ENCODE data around the gene ZNF70. TPM values are rescaled to one million over a fixed set of nuclear protein-coding genes. Genes with fewer than 3 reads are reported as not detected.

ZNF70 gene
- total and polyA plus RNA-seq, 2 of the 13 experiments (the other 11 are each of a cell fraction or from before 2014, with no cell fraction given), result 0.62 to 3.6 TPM

DNA sequence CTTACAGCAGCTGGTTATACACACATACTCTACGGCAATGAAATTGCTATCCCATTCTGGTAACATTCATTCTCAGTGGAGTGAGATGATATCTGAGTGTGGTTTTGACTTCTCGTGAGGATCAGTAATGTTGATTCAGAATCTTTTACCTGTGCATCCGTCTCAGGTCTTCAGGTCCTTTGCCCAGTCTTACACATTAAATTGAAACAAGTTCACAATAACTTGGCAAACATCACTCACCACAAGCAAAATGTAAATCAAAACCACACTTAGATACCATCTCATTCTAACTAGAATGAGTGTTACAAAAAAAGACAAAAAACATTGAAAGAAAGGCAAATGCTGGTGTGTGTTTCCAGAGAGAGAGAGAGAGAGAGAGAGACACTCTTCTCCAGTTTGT is 46.1 kb downstream of the ZNF70 start (continued):
- TF ChIP-seq, protein P1, sequence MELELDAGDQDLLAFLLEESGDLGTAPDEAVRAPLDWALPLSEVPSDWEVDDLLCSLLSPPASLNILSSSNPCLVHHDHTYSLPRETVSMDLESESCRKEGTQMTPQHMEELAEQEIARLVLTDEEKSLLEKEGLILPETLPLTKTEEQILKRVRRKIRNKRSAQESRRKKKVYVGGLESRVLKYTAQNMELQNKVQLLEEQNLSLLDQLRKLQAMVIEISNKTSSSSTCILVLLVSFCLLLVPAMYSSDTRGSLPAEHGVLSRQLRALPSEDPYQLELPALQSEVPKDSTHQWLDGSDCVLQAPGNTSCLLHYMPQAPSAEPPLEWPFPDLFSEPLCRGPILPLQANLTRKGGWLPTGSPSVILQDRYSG (CRISPR knock-in tag; IDR thresholded peaks at IDR 0.05), result no peak
- no peak for TF ChIP-seq HES4 (CRISPR knock-in tag; IDR thresholded peaks at IDR 0.05; ENCODE audit: borderline replicate concordance)

DNA sequence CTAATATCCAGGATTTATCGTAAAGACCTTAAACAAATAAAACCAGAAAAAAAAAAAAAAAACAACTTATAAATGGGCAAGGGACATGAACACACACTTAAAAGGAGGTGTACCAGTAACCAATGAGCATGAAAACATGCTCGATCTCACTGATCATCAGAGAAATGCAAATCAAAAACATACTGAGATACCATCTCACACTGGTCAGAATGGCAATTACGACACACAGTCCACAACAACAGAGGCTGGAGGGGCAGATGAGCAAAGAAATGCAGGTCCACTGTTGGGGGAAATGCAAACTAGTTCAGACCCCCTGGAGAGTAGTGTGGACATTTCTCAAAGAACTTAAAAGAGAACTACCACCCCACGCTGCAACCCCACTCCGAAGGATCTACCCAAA is 46.9 kb downstream of the ZNF70 start:
- WGBS (ENCODE audit: low lambda C conversion rate), result 94% methylated on average over 5 of the region's 5 CpGs
- no TSS peak for BruUV-seq (replicated peaks)
- CTCF ChIA-PET (ENCODE audit: low intra/inter-chr PET ratio, low total read pairs), result no interaction called here
- Histone ChIP-seq H3K79me2 (ENCODE audit: insufficient read depth, low read length) (peaks cover 22% of the 10 kb centered on the region), H3K27me3 (ENCODE audit: control insufficient read depth in 1 of 2, insufficient read depth in 2 of 2, low read length in 2 of 2) (no peaks in the 10 kb centered on the region), H3K9ac (ENCODE audit: insufficient read depth, low read depth, low read length) (no peak overlapping the region), H3K4me1 (ENCODE audit: insufficient read depth, low read length) (peaks cover 17% of the 10 kb centered on the region), H3K27ac (ENCODE audit: extremely low read length, insufficient read depth, low read length) (no peak overlapping the region), H3K36me3 (replicated peaks in 1 of 2; ENCODE audit: control insufficient read depth in 1 of 2, insufficient read depth in 2 of 2, low read length in 2 of 2) (peaks cover 23 to 94% of the 10 kb centered on the region in 2 experiments), H3K4me3 (replicated peaks in 1 of 3; ENCODE audit: insufficient read depth in 1 of 3, low read depth in 2 of 3, low read length in 3 of 3) (no peak overlapping the region), H3K9me3 (ENCODE audit: low read length) (no peaks in the 10 kb centered on the region), H3K4me2 (ENCODE audit: low read depth, low read length) (no peak overlapping the region), H4K20me1 (ENCODE audit: insufficient read depth, low read length) (no peaks in the 10 kb centered on the region), H2AFZ (ENCODE audit: low read length) (no peak overlapping the region)
- ATAC-seq, result no peak
- intact Hi-C loops (cut with micrococcal nuclease; ENCODE audit: unreplicated experiment) (no loop called here), in situ Hi-C loops (cut with HindIII; ENCODE audit: extremely low pct_ligation_motif_present, low pct_unique_long_range_greater_than_20kb) (no loop called here)
- DNase-seq (ENCODE audit: low spot score), result no peak
- POLR2A ChIA-PET, result no interaction called here
- FAIRE-seq, result no peak
- TF ChIP-seq, protein P2, sequence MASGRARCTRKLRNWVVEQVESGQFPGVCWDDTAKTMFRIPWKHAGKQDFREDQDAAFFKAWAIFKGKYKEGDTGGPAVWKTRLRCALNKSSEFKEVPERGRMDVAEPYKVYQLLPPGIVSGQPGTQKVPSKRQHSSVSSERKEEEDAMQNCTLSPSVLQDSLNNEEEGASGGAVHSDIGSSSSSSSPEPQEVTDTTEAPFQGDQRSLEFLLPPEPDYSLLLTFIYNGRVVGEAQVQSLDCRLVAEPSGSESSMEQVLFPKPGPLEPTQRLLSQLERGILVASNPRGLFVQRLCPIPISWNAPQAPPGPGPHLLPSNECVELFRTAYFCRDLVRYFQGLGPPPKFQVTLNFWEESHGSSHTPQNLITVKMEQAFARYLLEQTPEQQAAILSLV (CRISPR knock-in tag; IDR thresholded peaks at IDR 0.05; ENCODE audit: borderline replicate concordance), result no peak
- no peak for TF ChIP-seq RFX1 (IDR thresholded peaks at IDR 0.05)
- no peak for TF ChIP-seq ZNF841 (CRISPR knock-in tag; IDR thresholded peaks at IDR 0.05; ENCODE audit: borderline replicate concordance)
- TF ChIP-seq SRSF9 (IDR thresholded peaks at IDR 0.05; ENCODE audit: borderline replicate concordance, insufficient read depth, low read depth, low read length, poor library complexity, severe bottlenecking), result no peak
- TF ChIP-seq EZH2 (conservative IDR thresholded peaks at IDR 0.05; ENCODE audit: low read depth, low read length), result no peak
- TF ChIP-seq, protein P3, sequence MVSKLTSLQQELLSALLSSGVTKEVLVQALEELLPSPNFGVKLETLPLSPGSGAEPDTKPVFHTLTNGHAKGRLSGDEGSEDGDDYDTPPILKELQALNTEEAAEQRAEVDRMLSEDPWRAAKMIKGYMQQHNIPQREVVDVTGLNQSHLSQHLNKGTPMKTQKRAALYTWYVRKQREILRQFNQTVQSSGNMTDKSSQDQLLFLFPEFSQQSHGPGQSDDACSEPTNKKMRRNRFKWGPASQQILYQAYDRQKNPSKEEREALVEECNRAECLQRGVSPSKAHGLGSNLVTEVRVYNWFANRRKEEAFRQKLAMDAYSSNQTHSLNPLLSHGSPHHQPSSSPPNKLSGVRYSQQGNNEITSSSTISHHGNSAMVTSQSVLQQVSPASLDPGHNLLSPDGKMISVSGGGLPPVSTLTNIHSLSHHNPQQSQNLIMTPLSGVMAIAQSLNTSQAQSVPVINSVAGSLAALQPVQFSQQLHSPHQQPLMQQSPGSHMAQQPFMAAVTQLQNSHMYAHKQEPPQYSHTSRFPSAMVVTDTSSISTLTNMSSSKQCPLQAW (CRISPR knock-in tag; IDR thresholded peaks at IDR 0.05), result no peak
- TF ChIP-seq, protein P4, sequence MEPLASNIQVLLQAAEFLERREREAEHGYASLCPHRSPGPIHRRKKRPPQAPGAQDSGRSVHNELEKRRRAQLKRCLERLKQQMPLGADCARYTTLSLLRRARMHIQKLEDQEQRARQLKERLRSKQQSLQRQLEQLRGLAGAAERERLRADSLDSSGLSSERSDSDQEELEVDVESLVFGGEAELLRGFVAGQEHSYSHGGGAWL (CRISPR knock-in tag; IDR thresholded peaks at IDR 0.05), result no peak
- TF ChIP-seq ZNF44 (CRISPR knock-in tag; IDR thresholded peaks at IDR 0.05), result no peak
- TF ChIP-seq SATB2 (CRISPR knock-in tag; IDR thresholded peaks at IDR 0.05), result no peak
- TF ChIP-seq AGO1 (IDR thresholded peaks at IDR 0.05; ENCODE audit: low read depth, low read length, poor library complexity, severe bottlenecking), result no peak
- no peak for TF ChIP-seq IRX3 (CRISPR knock-in tag; IDR thresholded peaks at IDR 0.05; ENCODE audit: borderline replicate concordance, low read depth)
- TF ChIP-seq TGIF2 (CRISPR knock-in tag; IDR thresholded peaks at IDR 0.05), result no peak
- no peak for TF ChIP-seq ZNF564 (CRISPR knock-in tag; IDR thresholded peaks at IDR 0.05)
- TF ChIP-seq ZNF335 (CRISPR knock-in tag; IDR thresholded peaks at IDR 0.05), result no peak
